D721Med (cell line): Measurements from ENCODE around the gene CLK2.

Experiments used
- DNase-seq: peaks from one replicate; pipeline ENCODE4 v3.0.0; 2011; ENCODE audit warnings: low spot score; ENCODE audit not compliant: insufficient read length
- FAIRE-seq: peaks from 2 replicates; lab custom pipeline; 2011; peaks lifted over from hg19 to GRCh38; lab: Jason Lieb, UNC
- CTCF ChIP-seq: IDR thresholded peaks from 2 replicates; pipeline ENCODE4 v1.5.1; 2012; ENCODE audit warnings: mild to moderate bottlenecking, control low read depth; ENCODE audit not compliant: insufficient read depth; ENCODE audit errors: missing control alignments

The CLK2 gene

GRCh38 chr1:155304558-155305063 is 31.3 kb upstream of the CLK2 start:
- TF ChIP-seq CTCF: no peak
- DNase-seq: no peak
- FAIRE-seq: no peak

- no peak for TF ChIP-seq CTCF
- DNase-seq (no peak), FAIRE-seq (no peak)
Measured at GRCh38 chr1:155301342-155301841, 28.1 kb upstream of the CLK2 start, which contains the start of gene PKLR. TSS of gene PKLR (minus strand) at chr1:155301438. CDS start at chr1:155301395, 43 bp downstream.

GRCh38 chr1:155300553-155301329 is 27.4 kb upstream of the CLK2 start:
- DNase-seq: no peak
- no peak for TF ChIP-seq CTCF
- no peak for FAIRE-seq

GRCh38 chr1:155300024-155300423 is 26.7 kb upstream of the CLK2 start:
- FAIRE-seq: no peak
- TF ChIP-seq CTCF: no peak
- no peak for DNase-seq

- no peak for FAIRE-seq
- no peak for TF ChIP-seq CTCF
Measured at GRCh38 chr1:155297384-155297783, 24.1 kb upstream of the CLK2 start.

GRCh38 chr1:155296661-155297060 is 23.4 kb upstream of the CLK2 start:
- FAIRE-seq (no peak), DNase-seq (no peak)
- no peak for TF ChIP-seq CTCF

More at GRCh38 chr1:155297384-155297783, 24.1 kb upstream of the CLK2 start:
- no peak for DNase-seq

GRCh38 chr1:155295942-155296267 is 22.6 kb upstream of the CLK2 start:
- no peak for DNase-seq
- no peak for TF ChIP-seq CTCF
- FAIRE-seq: no peak
